SK-N-SH treated with all-trans-retinoic acid at 6 μM for 48 hours (cell line): ENCODE measurements around the gene RBMS3.

ENCODE experiments used
- ARNTL ChIP-seq: fragments of 450-650 bp; formaldehyde crosslinking; IDR thresholded peaks from 2 replicates; pipeline ENCODE4 v1.5.0; 2020; ENCODE audit warnings: low read depth, mild to moderate bottlenecking, moderate library complexity, borderline replicate concordance
- CREB5 ChIP-seq: fragments of 250-450 bp; sonication (Bioruptor Pico); IDR thresholded peaks from 2 replicates; pipeline ENCODE4 v1.5.1; 2020; ENCODE audit warnings: low read depth, mild to moderate bottlenecking, moderate library complexity
- ESRRG ChIP-seq: fragments of 250-450 bp; sonication (Bioruptor Pico); IDR thresholded peaks from 2 replicates; pipeline ENCODE4 v1.6.1; 2021; ENCODE audit warnings: mild to moderate bottlenecking
- GLIS3 ChIP-seq: fragments of 250-450 bp; sonication (Bioruptor Pico); IDR thresholded peaks from 2 replicates; pipeline ENCODE4 v1.5.0; 2020; ENCODE audit warnings: mild to moderate bottlenecking, moderate library complexity
- OSR1 ChIP-seq: fragments of 250-450 bp; sonication (Bioruptor Pico); IDR thresholded peaks from 2 replicates; pipeline ENCODE4 v1.8.0; 2022; ENCODE audit warnings: moderate library complexity, mild to moderate bottlenecking, inconsistent platforms
- RARB ChIP-seq: fragments of 250-450 bp; sonication (Bioruptor Pico); IDR thresholded peaks from 2 replicates; pipeline ENCODE4 v1.8.0; 2021; ENCODE audit warnings: mild to moderate bottlenecking, moderate library complexity
- SNAI2 ChIP-seq: fragments of 250-450 bp; sonication (Bioruptor Pico); IDR thresholded peaks from 2 replicates; pipeline ENCODE4 v1.5.0; 2020; ENCODE audit warnings: mild to moderate bottlenecking, moderate library complexity
- TSHZ2 ChIP-seq: fragments of 250-450 bp; sonication (Bioruptor Pico); IDR thresholded peaks from 2 replicates; pipeline ENCODE4 v1.5.0; 2020; ENCODE audit warnings: mild to moderate bottlenecking, moderate library complexity
- ZC3H10 ChIP-seq: fragments of 250-450 bp; sonication (Bioruptor Pico); IDR thresholded peaks from 2 replicates; pipeline ENCODE4 v1.5.1; 2021; ENCODE audit warnings: mild to moderate bottlenecking, moderate library complexity
- ZFP3 ChIP-seq: fragments of 250-450 bp; sonication (Bioruptor Pico); IDR thresholded peaks from 2 replicates; pipeline ENCODE4 v1.5.0; 2020; ENCODE audit warnings: mild to moderate bottlenecking, moderate library complexity
- ZNF8 ChIP-seq: fragments of 450-650 bp; formaldehyde crosslinking; IDR thresholded peaks from 2 replicates; pipeline ENCODE4 v1.5.0; 2020; ENCODE audit warnings: mild to moderate bottlenecking, moderate library complexity
- TF ChIP-seq, protein P1 (sequence below): fragments of 250-450 bp; sonication (Bioruptor Pico); IDR thresholded peaks from 2 replicates; pipeline ENCODE4 v1.8.0; 2020; ENCODE audit warnings: mild to moderate bottlenecking, moderate library complexity, borderline replicate concordance
- TF ChIP-seq, protein P2 (sequence below): fragments of 250-450 bp; sonication (Bioruptor Pico); IDR thresholded peaks from 2 replicates; pipeline ENCODE4 v1.8.0; 2021; ENCODE audit warnings: low read depth, mild to moderate bottlenecking, moderate library complexity, borderline replicate concordance
- TF ChIP-seq, protein P3 (sequence below): fragments of 250-450 bp; sonication (Bioruptor Pico); IDR thresholded peaks from 2 replicates; pipeline ENCODE4 v1.5.1; 2021; ENCODE audit warnings: mild to moderate bottlenecking, moderate library complexity

DNA sequence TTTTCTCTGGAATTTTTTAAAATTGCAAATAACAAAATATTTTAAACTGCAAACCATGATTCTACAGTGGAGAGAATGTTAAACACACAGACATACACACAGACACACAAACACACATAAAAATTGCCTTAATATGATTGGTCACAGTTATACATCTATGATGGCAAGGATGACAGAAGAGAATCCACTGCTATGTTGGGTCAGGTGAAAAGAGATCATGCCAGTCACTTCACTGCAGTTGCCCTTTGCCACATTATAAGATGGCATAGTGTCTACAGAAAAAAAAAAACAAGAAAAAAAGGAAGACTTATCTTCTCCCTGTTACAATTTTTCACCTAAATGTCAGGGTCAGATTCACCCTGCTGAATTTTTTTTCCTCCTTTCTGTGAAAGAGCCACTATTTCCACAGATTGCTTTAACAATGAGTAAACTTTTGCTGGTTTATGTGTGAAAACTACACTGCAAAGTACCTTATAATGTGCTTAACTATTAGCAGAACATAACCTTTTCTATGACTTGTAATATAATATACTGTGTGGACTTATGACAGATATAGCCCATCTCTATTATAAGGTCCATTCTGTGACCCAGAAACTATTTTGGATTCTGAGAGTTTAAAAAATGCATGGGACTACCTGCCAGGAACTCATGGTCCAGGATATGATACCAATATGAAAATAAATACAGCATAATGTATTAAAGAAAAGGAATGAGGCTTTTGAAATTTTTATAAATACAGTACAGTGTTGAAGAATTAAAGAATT is 111.9 kb downstream of the RBMS3 start:
- no peak for TF ChIP-seq GLIS3 (CRISPR knock-in tag)
- TF ChIP-seq ESRRG (CRISPR knock-in tag): no peak
- TF ChIP-seq TSHZ2 (CRISPR knock-in tag): no peak
- no peak for TF ChIP-seq CREB5
- no peak for TF ChIP-seq ARNTL (CRISPR knock-in tag)
- TF ChIP-seq ZFP3: no peak
- TF ChIP-seq RARB (CRISPR knock-in tag): no peak
- TF ChIP-seq, protein P1, sequence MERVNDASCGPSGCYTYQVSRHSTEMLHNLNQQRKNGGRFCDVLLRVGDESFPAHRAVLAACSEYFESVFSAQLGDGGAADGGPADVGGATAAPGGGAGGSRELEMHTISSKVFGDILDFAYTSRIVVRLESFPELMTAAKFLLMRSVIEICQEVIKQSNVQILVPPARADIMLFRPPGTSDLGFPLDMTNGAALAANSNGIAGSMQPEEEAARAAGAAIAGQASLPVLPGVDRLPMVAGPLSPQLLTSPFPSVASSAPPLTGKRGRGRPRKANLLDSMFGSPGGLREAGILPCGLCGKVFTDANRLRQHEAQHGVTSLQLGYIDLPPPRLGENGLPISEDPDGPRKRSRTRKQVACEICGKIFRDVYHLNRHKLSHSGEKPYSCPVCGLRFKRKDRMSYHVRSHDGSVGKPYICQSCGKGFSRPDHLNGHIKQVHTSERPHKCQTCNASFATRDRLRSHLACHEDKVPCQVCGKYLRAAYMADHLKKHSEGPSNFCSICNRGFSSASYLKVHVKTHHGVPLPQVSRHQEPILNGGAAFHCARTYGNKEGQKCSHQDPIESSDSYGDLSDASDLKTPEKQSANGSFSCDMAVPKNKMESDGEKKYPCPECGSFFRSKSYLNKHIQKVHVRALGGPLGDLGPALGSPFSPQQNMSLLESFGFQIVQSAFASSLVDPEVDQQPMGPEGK (CRISPR knock-in tag): no peak
- no peak for TF ChIP-seq ZNF8 (CRISPR knock-in tag)
- no peak for TF ChIP-seq SNAI2 (CRISPR knock-in tag)
- no peak for TF ChIP-seq ZC3H10 (CRISPR knock-in tag)
- TF ChIP-seq, protein P2, sequence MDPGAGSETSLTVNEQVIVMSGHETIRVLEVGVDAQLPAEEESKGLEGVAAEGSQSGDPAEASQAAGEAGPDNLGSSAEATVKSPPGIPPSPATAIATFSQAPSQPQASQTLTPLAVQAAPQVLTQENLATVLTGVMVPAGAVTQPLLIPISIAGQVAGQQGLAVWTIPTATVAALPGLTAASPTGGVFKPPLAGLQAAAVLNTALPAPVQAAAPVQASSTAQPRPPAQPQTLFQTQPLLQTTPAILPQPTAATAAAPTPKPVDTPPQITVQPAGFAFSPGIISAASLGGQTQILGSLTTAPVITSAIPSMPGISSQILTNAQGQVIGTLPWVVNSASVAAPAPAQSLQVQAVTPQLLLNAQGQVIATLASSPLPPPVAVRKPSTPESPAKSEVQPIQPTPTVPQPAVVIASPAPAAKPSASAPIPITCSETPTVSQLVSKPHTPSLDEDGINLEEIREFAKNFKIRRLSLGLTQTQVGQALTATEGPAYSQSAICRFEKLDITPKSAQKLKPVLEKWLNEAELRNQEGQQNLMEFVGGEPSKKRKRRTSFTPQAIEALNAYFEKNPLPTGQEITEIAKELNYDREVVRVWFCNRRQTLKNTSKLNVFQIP (CRISPR knock-in tag): no peak
- TF ChIP-seq, protein P3, sequence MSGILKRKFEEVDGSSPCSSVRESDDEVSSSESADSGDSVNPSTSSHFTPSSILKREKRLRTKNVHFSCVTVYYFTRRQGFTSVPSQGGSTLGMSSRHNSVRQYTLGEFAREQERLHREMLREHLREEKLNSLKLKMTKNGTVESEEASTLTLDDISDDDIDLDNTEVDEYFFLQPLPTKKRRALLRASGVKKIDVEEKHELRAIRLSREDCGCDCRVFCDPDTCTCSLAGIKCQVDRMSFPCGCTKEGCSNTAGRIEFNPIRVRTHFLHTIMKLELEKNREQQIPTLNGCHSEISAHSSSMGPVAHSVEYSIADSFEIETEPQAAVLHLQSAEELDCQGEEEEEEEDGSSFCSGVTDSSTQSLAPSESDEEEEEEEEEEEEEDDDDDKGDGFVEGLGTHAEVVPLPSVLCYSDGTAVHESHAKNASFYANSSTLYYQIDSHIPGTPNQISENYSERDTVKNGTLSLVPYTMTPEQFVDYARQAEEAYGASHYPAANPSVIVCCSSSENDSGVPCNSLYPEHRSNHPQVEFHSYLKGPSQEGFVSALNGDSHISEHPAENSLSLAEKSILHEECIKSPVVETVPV: no peak
- TF ChIP-seq OSR1 (CRISPR knock-in tag): no peak
